ENCODE measurements around the gene C19orf81.

Gene C19orf81

GRCh38 chr19:50651174-50651573 is 1.9 kb downstream of the C19orf81 start:
- Histone ChIP-seq H3K36me3 (ENCODE audit: control insufficient read depth in 1 of 2, insufficient read depth in 2 of 2, low read length in 2 of 2) (no peaks in the 10 kb centered on the region), H2BK12ac (ENCODE audit: low read length) (no peak overlapping the region), H3K18ac (ENCODE audit: low read length) (no peak overlapping the region), H3K27ac (ENCODE audit: low read depth, low read length) (no peak overlapping the region), H2AFZ (ENCODE audit: insufficient read depth, low read length, poor library complexity) (no peak overlapping the region), H3K4me1 (ENCODE audit: control insufficient read depth in 1 of 2, insufficient read depth in 2 of 2, low read length in 2 of 2) (no peaks in the 10 kb centered on the region), H2BK5ac (ENCODE audit: low read depth, low read length, poor library complexity) (no peak overlapping the region), H4K12ac (ENCODE audit: low read depth, low read length) (no peak overlapping the region), H3K4ac (ENCODE audit: low read depth, low read length) (no peak overlapping the region), H3K23ac (ENCODE audit: low read length) (no peak overlapping the region), H4K91ac (ENCODE audit: low read depth, low read length) (no peak overlapping the region), H3K79me1 (ENCODE audit: low read length) (no peaks in the 10 kb centered on the region), H3K4me2 (ENCODE audit: low read length) (no peak overlapping the region), H3K27me3 (ENCODE audit: insufficient read depth, low read length) (no peaks in the 10 kb centered on the region), H3K4me3 (ENCODE audit: low read depth, low read length) (no peak overlapping the region), H3K79me2 (ENCODE audit: control insufficient read depth, insufficient read depth, low read length, poor library complexity) (no peaks in the 10 kb centered on the region), H3K14ac (ENCODE audit: low read length) (no peak overlapping the region), H2BK120ac (ENCODE audit: insufficient read depth, low read length, poor library complexity) (no peak overlapping the region), H3K9me3 (ENCODE audit: insufficient read depth, low read depth, low read length) (peaks cover under 1% of the 10 kb centered on the region), H3K9ac (ENCODE audit: low read length) (no peak overlapping the region), H2AK5ac (ENCODE audit: low read length) (no peak overlapping the region), H4K8ac (ENCODE audit: low read depth, low read length) (no peak overlapping the region)
- DNase-seq: no peak
- WGBS (ENCODE audit: extremely low coverage, insufficient coverage, insufficient read length): no CpG with 5 or more reads among the region's 2 CpGs

GRCh38 chr19:50652722-50653121 is 3.5 kb downstream of the C19orf81 start:
- no peak overlapping the region for H3K27ac ChIP-seq (ENCODE audit: low read depth, low read length)
- no peak overlapping the region for H4K91ac ChIP-seq (ENCODE audit: low read depth, low read length)
- no peaks in the 10 kb centered on the region for H3K36me3 ChIP-seq (ENCODE audit: control insufficient read depth in 1 of 2, insufficient read depth in 2 of 2, low read length in 2 of 2)
- H2AK5ac ChIP-seq (ENCODE audit: low read length): no peak overlapping the region
- no peak overlapping the region for H3K4ac ChIP-seq (ENCODE audit: low read depth, low read length)
- H3K27me3 ChIP-seq (ENCODE audit: insufficient read depth, low read length): no peaks in the 10 kb centered on the region
- no peaks in the 10 kb centered on the region for H3K79me2 ChIP-seq (ENCODE audit: control insufficient read depth, insufficient read depth, low read length, poor library complexity)
- no peak overlapping the region for H2BK5ac ChIP-seq (ENCODE audit: low read depth, low read length, poor library complexity)
- peaks cover 0 to 1% of the 10 kb centered on the region in 2 experiments for H3K4me1 ChIP-seq (ENCODE audit: control insufficient read depth in 1 of 2, insufficient read depth in 2 of 2, low read length in 2 of 2)
- H3K9ac ChIP-seq (ENCODE audit: low read length): no peak overlapping the region
- no peak overlapping the region for H2BK12ac ChIP-seq (ENCODE audit: low read length)
- H3K4me3 ChIP-seq (ENCODE audit: low read depth, low read length): no peak overlapping the region
- H3K79me1 ChIP-seq (ENCODE audit: low read length): no peaks in the 10 kb centered on the region
- no peak for DNase-seq
- H2BK120ac ChIP-seq (ENCODE audit: insufficient read depth, low read length, poor library complexity): no peak overlapping the region
- H4K8ac ChIP-seq (ENCODE audit: low read depth, low read length): no peak overlapping the region
- H3K9me3 ChIP-seq (ENCODE audit: insufficient read depth, low read depth, low read length): peaks cover 1% of the 10 kb centered on the region
- H3K18ac ChIP-seq (ENCODE audit: low read length): no peak overlapping the region
- H3K23ac ChIP-seq (ENCODE audit: low read length): no peak overlapping the region
- no peak overlapping the region for H3K14ac ChIP-seq (ENCODE audit: low read length)
- no peak overlapping the region for H4K12ac ChIP-seq (ENCODE audit: low read depth, low read length)
- no peak overlapping the region for H2AFZ ChIP-seq (ENCODE audit: insufficient read depth, low read length, poor library complexity)
- no CpG with 5 or more reads among the region's 6 CpGs for WGBS (ENCODE audit: extremely low coverage, insufficient coverage, insufficient read length)
- no peak overlapping the region for H3K4me2 ChIP-seq (ENCODE audit: low read length)

- H2BK12ac ChIP-seq (ENCODE audit: low read length): no peak overlapping the region
These were observed 5.6 kb downstream of the C19orf81 start for GRCh38 chr19:50654882-50655281.

GRCh38 chr19:50657222-50657669 is 8.0 kb downstream of the C19orf81 start:
- Histone ChIP-seq H3K23ac (ENCODE audit: low read length) (no peak overlapping the region), H3K4ac (ENCODE audit: low read depth, low read length) (no peak overlapping the region), H2BK120ac (ENCODE audit: insufficient read depth, low read length, poor library complexity) (no peak overlapping the region), H3K9me3 (ENCODE audit: insufficient read depth, low read depth, low read length) (peaks cover 7% of the 10 kb centered on the region), H3K18ac (ENCODE audit: low read length) (no peak overlapping the region), H2BK12ac (ENCODE audit: low read length) (no peak overlapping the region), H3K79me2 (ENCODE audit: control insufficient read depth, insufficient read depth, low read length, poor library complexity) (no peaks in the 10 kb centered on the region), H2AK5ac (ENCODE audit: low read length) (no peak overlapping the region), H4K12ac (ENCODE audit: low read depth, low read length) (no peak overlapping the region), H2BK5ac (ENCODE audit: low read depth, low read length, poor library complexity) (no peak overlapping the region), H2AFZ (ENCODE audit: insufficient read depth, low read length, poor library complexity) (no peak overlapping the region), H4K8ac (ENCODE audit: low read depth, low read length) (no peak overlapping the region), H3K14ac (ENCODE audit: low read length) (no peak overlapping the region), H3K9ac (ENCODE audit: low read length) (no peak overlapping the region), H3K4me3 (ENCODE audit: low read depth, low read length) (no peak overlapping the region), H3K36me3 (ENCODE audit: control insufficient read depth in 1 of 2, insufficient read depth in 2 of 2, low read length in 2 of 2) (no peaks in the 10 kb centered on the region), H3K4me1 (ENCODE audit: control insufficient read depth in 1 of 2, insufficient read depth in 2 of 2, low read length in 2 of 2) (peaks cover 8 to 13% of the 10 kb centered on the region in 2 experiments), H4K91ac (ENCODE audit: low read depth, low read length) (no peak overlapping the region), H3K27ac (ENCODE audit: low read depth, low read length) (no peak overlapping the region), H3K27me3 (ENCODE audit: insufficient read depth, low read length) (no peaks in the 10 kb centered on the region), H3K79me1 (ENCODE audit: low read length) (peaks cover 4% of the 10 kb centered on the region), H3K4me2 (ENCODE audit: low read length) (no peak overlapping the region)
- WGBS (ENCODE audit: extremely low coverage, insufficient coverage, insufficient read length): no CpG with 5 or more reads among the region's 6 CpGs
- DNase-seq: no peak

More at GRCh38 chr19:50654882-50655281, 5.6 kb downstream of the C19orf81 start:
- Histone ChIP-seq H2AFZ (ENCODE audit: insufficient read depth, low read length, poor library complexity) (no peak overlapping the region), H3K14ac (ENCODE audit: low read length) (no peak overlapping the region), H3K27me3 (ENCODE audit: insufficient read depth, low read length) (no peaks in the 10 kb centered on the region), H3K79me1 (ENCODE audit: low read length) (peaks cover 4% of the 10 kb centered on the region), H3K9me3 (ENCODE audit: insufficient read depth, low read depth, low read length) (peaks cover 4% of the 10 kb centered on the region), H4K91ac (ENCODE audit: low read depth, low read length) (no peak overlapping the region), H3K9ac (ENCODE audit: low read length) (no peak overlapping the region), H2BK5ac (ENCODE audit: low read depth, low read length, poor library complexity) (no peak overlapping the region), H2AK5ac (ENCODE audit: low read length) (no peak overlapping the region), H3K18ac (ENCODE audit: low read length) (no peak overlapping the region), H3K27ac (ENCODE audit: low read depth, low read length) (no peak overlapping the region), H4K8ac (ENCODE audit: low read depth, low read length) (no peak overlapping the region), H3K4me1 (ENCODE audit: control insufficient read depth in 1 of 2, insufficient read depth in 2 of 2, low read length in 2 of 2) (peaks cover 8 to 13% of the 10 kb centered on the region in 2 experiments), H3K79me2 (ENCODE audit: control insufficient read depth, insufficient read depth, low read length, poor library complexity) (no peaks in the 10 kb centered on the region), H3K4me2 (ENCODE audit: low read length) (no peak overlapping the region), H3K36me3 (ENCODE audit: control insufficient read depth in 1 of 2, insufficient read depth in 2 of 2, low read length in 2 of 2) (no peaks in the 10 kb centered on the region), H3K4ac (ENCODE audit: low read depth, low read length) (no peak overlapping the region), H3K4me3 (ENCODE audit: low read depth, low read length) (no peak overlapping the region), H2BK120ac (ENCODE audit: insufficient read depth, low read length, poor library complexity) (no peak overlapping the region), H4K12ac (ENCODE audit: low read depth, low read length) (no peak overlapping the region), H3K23ac (ENCODE audit: low read length) (no peak overlapping the region)
- DNase-seq: no peak
